ENCODE data around the gene AK4.
A peak's percentile ranks its signal among the peaks of the same experiment; 100 is the strongest.

DNA sequence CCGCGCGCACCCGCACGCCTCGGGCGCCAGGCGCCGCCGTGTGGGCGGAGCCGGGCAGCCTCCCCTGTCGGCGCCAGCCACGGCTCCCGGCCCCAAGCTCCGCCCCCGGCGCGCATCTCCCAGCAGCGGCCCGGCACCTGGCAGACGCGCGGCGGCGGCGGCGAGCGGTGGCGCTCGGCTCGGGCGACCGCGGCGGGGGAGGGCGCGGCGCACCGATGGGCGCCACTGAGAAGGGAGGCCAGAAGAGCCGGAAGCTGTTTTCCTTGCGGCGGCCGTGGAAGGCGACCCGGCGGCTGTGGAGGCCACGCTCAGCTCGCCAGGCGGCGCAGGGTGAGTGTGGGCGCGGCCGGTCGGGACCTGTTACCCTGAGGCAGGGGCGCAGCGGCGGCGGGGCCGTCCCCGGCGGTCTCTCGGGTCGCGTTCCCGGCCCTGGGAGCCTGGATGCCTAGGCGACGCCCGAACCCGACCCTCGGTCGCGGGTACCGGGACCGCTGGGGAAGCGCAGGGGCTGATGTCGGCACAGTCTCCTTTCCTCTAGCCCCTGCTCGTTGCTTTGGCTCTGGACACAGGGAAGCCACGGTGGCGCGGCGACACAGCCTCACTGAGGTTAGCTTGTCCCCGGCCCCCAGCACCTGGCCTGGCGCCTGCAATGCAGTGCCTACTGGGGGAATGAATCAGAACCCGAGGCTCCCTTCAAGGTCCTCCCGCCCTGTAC lies 106.5 kb downstream of the AK4 start:
- peak in 1 of 4 donors; percentile 28 for TF ChIP-seq POLR2A (IDR thresholded peaks at IDR 0.05)
- TF ChIP-seq, protein P1, sequence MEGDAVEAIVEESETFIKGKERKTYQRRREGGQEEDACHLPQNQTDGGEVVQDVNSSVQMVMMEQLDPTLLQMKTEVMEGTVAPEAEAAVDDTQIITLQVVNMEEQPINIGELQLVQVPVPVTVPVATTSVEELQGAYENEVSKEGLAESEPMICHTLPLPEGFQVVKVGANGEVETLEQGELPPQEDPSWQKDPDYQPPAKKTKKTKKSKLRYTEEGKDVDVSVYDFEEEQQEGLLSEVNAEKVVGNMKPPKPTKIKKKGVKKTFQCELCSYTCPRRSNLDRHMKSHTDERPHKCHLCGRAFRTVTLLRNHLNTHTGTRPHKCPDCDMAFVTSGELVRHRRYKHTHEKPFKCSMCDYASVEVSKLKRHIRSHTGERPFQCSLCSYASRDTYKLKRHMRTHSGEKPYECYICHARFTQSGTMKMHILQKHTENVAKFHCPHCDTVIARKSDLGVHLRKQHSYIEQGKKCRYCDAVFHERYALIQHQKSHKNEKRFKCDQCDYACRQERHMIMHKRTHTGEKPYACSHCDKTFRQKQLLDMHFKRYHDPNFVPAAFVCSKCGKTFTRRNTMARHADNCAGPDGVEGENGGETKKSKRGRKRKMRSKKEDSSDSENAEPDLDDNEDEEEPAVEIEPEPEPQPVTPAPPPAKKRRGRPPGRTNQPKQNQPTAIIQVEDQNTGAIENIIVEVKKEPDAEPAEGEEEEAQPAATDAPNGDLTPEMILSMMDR (IDR thresholded peaks at IDR 0.05) = peak in 1 of 6 experiments; percentile 23

All from esophagus squamous epithelium (tissue), 4 donors.